WTC11 (cell line): ENCODE results near the gene FOXO1. TPM values are rescaled to one million over a fixed set of nuclear protein-coding genes. Genes with fewer than 3 reads are reported as not detected.

Source experiments
- ATAC-seq: fragments of 200-7000 bp; cut with Tn5 transposase; 2 replicates; pipeline ENCODE4 v1.10.0; 2021; ENCODE audit warnings: mild to moderate bottlenecking, moderate library complexity
- CTCF ChIA-PET: fragments of 300-600 bp; sonication (Branson Sonifier 250); formaldehyde crosslinking; loops from one replicate; lab custom pipeline; 2021; ENCODE audit warnings: antibody characterized with exemption; lab: Charles Lee
- POLR2A ChIA-PET: fragments of 350-600 bp; sonication (Branson Sonifier 250); formaldehyde crosslinking; loops from one replicate; lab custom pipeline; 2021; ENCODE audit warnings: antibody characterized with exemption; lab: Charles Lee
- DNase-seq: peaks from one replicate; pipeline ENCODE4 v3.0.0; 2021; ENCODE audit warnings: low spot score
- H3K27ac Mint-ChIP-seq: 2 replicates; pipeline ENCODE4 v1.8.0; 2021; ENCODE audit warnings: mixed read lengths
- H3K27me3 Mint-ChIP-seq: 2 replicates; pipeline ENCODE4 v1.8.0; 2021; ENCODE audit warnings: low read depth, mild to moderate bottlenecking, moderate library complexity, mixed read lengths
- H3K36me3 Mint-ChIP-seq: 2 replicates; pipeline ENCODE4 v1.8.0; 2021; ENCODE audit warnings: mixed read lengths
- H3K4me1 Mint-ChIP-seq: 2 replicates; pipeline ENCODE4 v1.8.0; 2022; ENCODE audit warnings: mixed read lengths
- H3K4me3 Mint-ChIP-seq: 2 replicates; pipeline ENCODE4 v1.8.0; 2021; ENCODE audit warnings: mild to moderate bottlenecking, moderate library complexity, mixed read lengths
- H3K9me3 Mint-ChIP-seq: 2 replicates; pipeline ENCODE4 v1.8.0; 2021; ENCODE audit warnings: mixed read lengths
- AFF4 ChIP-seq: sonication (generic); formaldehyde crosslinking; IDR thresholded peaks from 2 replicates; pipeline ENCODE4 v1.8.1; 2023; ENCODE audit warnings: mild to moderate bottlenecking, missing genetic modification reagents, borderline replicate concordance
- ERG ChIP-seq: fragments of 250-450 bp; sonication (Bioruptor Pico); IDR thresholded peaks from 2 replicates; pipeline ENCODE4 v1.8.0; 2021; ENCODE audit warnings: mild to moderate bottlenecking
- FOXP4 ChIP-seq: sonication (generic); formaldehyde crosslinking; IDR thresholded peaks from 2 replicates; pipeline ENCODE4 v1.8.0; 2022; ENCODE audit warnings: mild to moderate bottlenecking, missing genetic modification reagents
- MXD4 ChIP-seq: fragments of 250-450 bp; sonication (Bioruptor Pico); IDR thresholded peaks from 2 replicates; pipeline ENCODE4 v1.8.0; 2021; ENCODE audit warnings: mild to moderate bottlenecking, moderate library complexity, borderline replicate concordance
- NFATC4 ChIP-seq: fragments of 250-450 bp; sonication (Bioruptor Pico); IDR thresholded peaks from 2 replicates; pipeline ENCODE4 v1.9.0; 2021; ENCODE audit warnings: mild to moderate bottlenecking
- NR2C2 ChIP-seq: sonication (generic); formaldehyde crosslinking; IDR thresholded peaks from 2 replicates; pipeline ENCODE4 v1.8.0; 2022; ENCODE audit warnings: mild to moderate bottlenecking, missing genetic modification reagents
- PRDM15 ChIP-seq: sonication (generic); formaldehyde crosslinking; IDR thresholded peaks from 2 replicates; pipeline ENCODE4 v1.8.0; 2022; ENCODE audit warnings: missing genetic modification reagents
- RORB ChIP-seq: fragments of 250-450 bp; sonication (Bioruptor Pico); IDR thresholded peaks from 2 replicates; pipeline ENCODE4 v1.9.0; 2021; ENCODE audit warnings: mild to moderate bottlenecking
- STAT6 ChIP-seq: sonication (generic); formaldehyde crosslinking; conservative IDR thresholded peaks from 2 replicates; pipeline ENCODE4 v1.8.1; 2023; ENCODE audit warnings: mild to moderate bottlenecking, low read depth, missing genetic modification reagents, moderate library complexity
- TCF7 ChIP-seq: sonication (generic); formaldehyde crosslinking; IDR thresholded peaks from 2 replicates; pipeline ENCODE4 v1.8.0; 2022; ENCODE audit warnings: mild to moderate bottlenecking, low read depth, missing genetic modification reagents, moderate library complexity
- USF2 ChIP-seq: sonication (generic); formaldehyde crosslinking; IDR thresholded peaks from 2 replicates; pipeline ENCODE4 v1.8.1; 2023; ENCODE audit warnings: mild to moderate bottlenecking, missing genetic modification reagents, moderate library complexity
- ZMAT4 ChIP-seq: fragments of 250-450 bp; sonication (Bioruptor Pico); IDR thresholded peaks from 2 replicates; pipeline ENCODE4 v1.9.0; 2021; ENCODE audit warnings: mild to moderate bottlenecking
- ZNF121 ChIP-seq: sonication (generic); formaldehyde crosslinking; IDR thresholded peaks from 2 replicates; pipeline ENCODE4 v1.8.0; 2023; ENCODE audit warnings: missing genetic modification reagents
- ZNF396 ChIP-seq: fragments of 250-450 bp; sonication (Bioruptor Pico); IDR thresholded peaks from 2 replicates; pipeline ENCODE4 v1.8.0; 2021; ENCODE audit warnings: mild to moderate bottlenecking, moderate library complexity, borderline replicate concordance
- ZNF425 ChIP-seq: fragments of 250-450 bp; sonication (Bioruptor Pico); conservative IDR thresholded peaks from 2 replicates; pipeline ENCODE4 v1.9.0; 2021; ENCODE audit warnings: mild to moderate bottlenecking
- ZNF512 ChIP-seq: sonication (generic); formaldehyde crosslinking; IDR thresholded peaks from 2 replicates; pipeline ENCODE4 v1.8.1; 2022; ENCODE audit warnings: missing genetic modification reagents, borderline replicate concordance
- total RNA-seq: library from RNA; stranded (reverse); gene quantifications from 3 replicates; pipeline ENCODE4 v1.2.3, GENCODE V29; 2021

FOXO1 gene
- total RNA-seq, 1 experiment from 2014 or later: 37.9 TPM

- no peak for TF ChIP-seq AFF4 (CRISPR knock-in tag)
- TF ChIP-seq ZNF121 (CRISPR knock-in tag): no peak
- no peak for TF ChIP-seq ZMAT4
- no peak for TF ChIP-seq MXD4
- TF ChIP-seq TCF7 (CRISPR knock-in tag): no peak
Measured at GRCh38 chr13:40635315-40635995, 31.0 kb downstream of the FOXO1 start (continued).

- ATAC-seq: no peak
- Mint-ChIP-seq H3K4me1 (peaks cover 67% of the 10 kb centered on the region), H3K36me3 (peaks cover 4% of the 10 kb centered on the region; the same call in 1 of the 2 replicates), H3K9me3 (no peaks in the 10 kb centered on the region), H3K27me3 (no peaks in the 10 kb centered on the region), H3K27ac (no peak overlapping the region), H3K4me3 (no peak overlapping the region)
- ChIA-PET POLR2A (no interaction called here), CTCF (no interaction called here)
- DNase-seq: no peak
- no peak for TF ChIP-seq NR2C2 (CRISPR knock-in tag)
- no peak for TF ChIP-seq FOXP4 (CRISPR knock-in tag)
- no peak for TF ChIP-seq ZNF512 (CRISPR knock-in tag)
- no peak for TF ChIP-seq STAT6 (CRISPR knock-in tag)
- TF ChIP-seq ZNF396 (CRISPR knock-in tag): no peak
- no peak for TF ChIP-seq ERG (CRISPR knock-in tag)
- TF ChIP-seq ZNF425 (CRISPR knock-in tag): no peak
- TF ChIP-seq NFATC4 (CRISPR knock-in tag): no peak
- no peak for TF ChIP-seq PRDM15 (CRISPR knock-in tag)
- no peak for TF ChIP-seq RORB (CRISPR knock-in tag)
- no peak for TF ChIP-seq USF2 (CRISPR knock-in tag)
Measured at GRCh38 chr13:40632915-40633314, 33.5 kb downstream of the FOXO1 start.
